DOHH2 (cell line): Measurements from ENCODE around the gene CALY.

Source experiments
- H3F3A ChIP-seq: fragments of 200-600 bp; sonication (generic), shearing (Covaris generic); 2 replicates; pipeline ENCODE4 v1.6.0; 2016; ENCODE audit warnings: antibody characterized with exemption, mild to moderate bottlenecking; ENCODE audit not compliant: control insufficient read depth, insufficient read depth
- H3K27ac ChIP-seq: fragments of 200-600 bp; sonication (generic); 2 replicates; pipeline ENCODE4 v1.5.1; 2014; ENCODE audit warnings: low read depth, mild to moderate bottlenecking, low read length, moderate library complexity
- H3K27me3 ChIP-seq: fragments of 200-600 bp; sonication (generic); 2 replicates; pipeline ENCODE4 v1.6.1; 2014; ENCODE audit warnings: mild to moderate bottlenecking, low read length, mixed read lengths; ENCODE audit not compliant: control insufficient read depth
- H3K36me3 ChIP-seq: fragments of 200-600 bp; sonication (generic); 2 replicates; pipeline ENCODE4 v1.6.1; 2014; ENCODE audit warnings: mild to moderate bottlenecking, low read length, moderate library complexity, mixed read lengths; ENCODE audit not compliant: control insufficient read depth
- H3K4me1 ChIP-seq: fragments of 200-600 bp; sonication (generic); 2 replicates; pipeline ENCODE4 v1.6.1; 2014; ENCODE audit warnings: mild to moderate bottlenecking, low read length, mixed read lengths; ENCODE audit not compliant: control insufficient read depth
- H3K4me2 ChIP-seq: fragments of 200-600 bp; sonication (generic); 2 replicates; pipeline ENCODE4 v1.6.0; 2014; ENCODE audit warnings: mild to moderate bottlenecking, low read length, moderate library complexity
- H3K4me3 ChIP-seq: fragments of 200-600 bp; sonication (generic); 2 replicates; pipeline ENCODE4 v1.5.1; 2014; ENCODE audit warnings: mild to moderate bottlenecking, low read length, mixed read lengths
- H3K79me2 ChIP-seq: fragments of 200-600 bp; sonication (generic); 2 replicates; pipeline ENCODE4 v1.6.1; 2014; ENCODE audit warnings: mild to moderate bottlenecking, low read length, mixed read lengths; ENCODE audit not compliant: control insufficient read depth
- H3K9me2 ChIP-seq: fragments of 200-600 bp; sonication (generic); replicated peaks from 2 replicates; pipeline ENCODE4 v1.6.1; 2014; ENCODE audit warnings: mild to moderate bottlenecking, low read length, mixed read lengths; ENCODE audit not compliant: control insufficient read depth
- H3K9me3 ChIP-seq: fragments of 200-600 bp; sonication (generic); 2 replicates; pipeline ENCODE4 v1.6.1; 2014; ENCODE audit warnings: antibody characterized with exemption, low read length, mixed read lengths; ENCODE audit not compliant: control insufficient read depth, insufficient read depth
- H4K20me1 ChIP-seq: fragments of 200-600 bp; sonication (generic); 2 replicates; pipeline ENCODE4 v1.6.0; 2014; ENCODE audit warnings: low read depth, mild to moderate bottlenecking, antibody characterized with exemption, low read length, moderate library complexity; ENCODE audit not compliant: control insufficient read depth, insufficient read depth
- EZH2phosphoT487 ChIP-seq: fragments of 200-600 bp; sonication (generic); IDR thresholded peaks from 2 replicates; pipeline ENCODE4 v1.6.1; 2017; ENCODE audit warnings: borderline replicate concordance, mild to moderate bottlenecking, antibody characterized with exemption, low read length, moderate library complexity, mixed read lengths
- TF ChIP-seq, protein P1 (sequence below): fragments of 200-600 bp; sonication (generic); IDR thresholded peaks from one replicate; pipeline ENCODE4 v1.5.1; 2014; ENCODE audit warnings: antibody characterized with exemption, mild to moderate bottlenecking, low read depth, low read length; ENCODE audit not compliant: poor library complexity, severe bottlenecking

The CALY gene

DNA sequence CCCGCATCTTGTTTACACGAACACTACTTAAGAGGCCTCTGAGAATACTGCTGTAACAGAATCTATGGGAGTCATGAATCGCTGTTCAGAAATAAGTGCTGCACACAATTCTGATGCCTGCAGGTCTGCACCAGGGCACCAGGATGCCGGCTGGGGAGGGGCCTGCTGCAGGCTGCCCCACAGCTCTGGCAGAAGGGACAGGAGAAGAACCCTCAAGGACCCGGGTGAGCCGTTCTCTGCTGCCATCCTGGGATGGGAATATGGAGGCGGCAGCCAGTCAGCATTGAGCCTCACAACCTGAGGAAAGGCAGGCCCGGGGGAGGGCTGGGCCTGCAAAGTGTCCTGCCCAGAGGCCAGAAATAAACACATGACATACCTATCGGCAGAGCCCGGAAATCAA is 39.2 kb downstream of the CALY start:
- Histone ChIP-seq H3K4me3 (no peak overlapping the region), H3K79me2 (peaks cover 1% of the 10 kb centered on the region), H3K4me2 (no peak overlapping the region), H3K9me3 (no peaks in the 10 kb centered on the region), H4K20me1 (0 out of 2 replicates have a peak, but pooled peaks cover 2% of the 10 kb centered on the region), H3K9me2 (no peaks in the 10 kb centered on the region), H3K36me3 (peaks cover 74% of the 10 kb centered on the region), H3K27ac (no peak overlapping the region), H3K4me1 (no peaks in the 10 kb centered on the region), H3F3A (no peaks in the 10 kb centered on the region), H3K27me3 (no peaks in the 10 kb centered on the region)
- TF ChIP-seq, protein P1, sequence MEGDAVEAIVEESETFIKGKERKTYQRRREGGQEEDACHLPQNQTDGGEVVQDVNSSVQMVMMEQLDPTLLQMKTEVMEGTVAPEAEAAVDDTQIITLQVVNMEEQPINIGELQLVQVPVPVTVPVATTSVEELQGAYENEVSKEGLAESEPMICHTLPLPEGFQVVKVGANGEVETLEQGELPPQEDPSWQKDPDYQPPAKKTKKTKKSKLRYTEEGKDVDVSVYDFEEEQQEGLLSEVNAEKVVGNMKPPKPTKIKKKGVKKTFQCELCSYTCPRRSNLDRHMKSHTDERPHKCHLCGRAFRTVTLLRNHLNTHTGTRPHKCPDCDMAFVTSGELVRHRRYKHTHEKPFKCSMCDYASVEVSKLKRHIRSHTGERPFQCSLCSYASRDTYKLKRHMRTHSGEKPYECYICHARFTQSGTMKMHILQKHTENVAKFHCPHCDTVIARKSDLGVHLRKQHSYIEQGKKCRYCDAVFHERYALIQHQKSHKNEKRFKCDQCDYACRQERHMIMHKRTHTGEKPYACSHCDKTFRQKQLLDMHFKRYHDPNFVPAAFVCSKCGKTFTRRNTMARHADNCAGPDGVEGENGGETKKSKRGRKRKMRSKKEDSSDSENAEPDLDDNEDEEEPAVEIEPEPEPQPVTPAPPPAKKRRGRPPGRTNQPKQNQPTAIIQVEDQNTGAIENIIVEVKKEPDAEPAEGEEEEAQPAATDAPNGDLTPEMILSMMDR = no peak
- TF ChIP-seq EZH2phosphoT487 = no peak

DNA sequence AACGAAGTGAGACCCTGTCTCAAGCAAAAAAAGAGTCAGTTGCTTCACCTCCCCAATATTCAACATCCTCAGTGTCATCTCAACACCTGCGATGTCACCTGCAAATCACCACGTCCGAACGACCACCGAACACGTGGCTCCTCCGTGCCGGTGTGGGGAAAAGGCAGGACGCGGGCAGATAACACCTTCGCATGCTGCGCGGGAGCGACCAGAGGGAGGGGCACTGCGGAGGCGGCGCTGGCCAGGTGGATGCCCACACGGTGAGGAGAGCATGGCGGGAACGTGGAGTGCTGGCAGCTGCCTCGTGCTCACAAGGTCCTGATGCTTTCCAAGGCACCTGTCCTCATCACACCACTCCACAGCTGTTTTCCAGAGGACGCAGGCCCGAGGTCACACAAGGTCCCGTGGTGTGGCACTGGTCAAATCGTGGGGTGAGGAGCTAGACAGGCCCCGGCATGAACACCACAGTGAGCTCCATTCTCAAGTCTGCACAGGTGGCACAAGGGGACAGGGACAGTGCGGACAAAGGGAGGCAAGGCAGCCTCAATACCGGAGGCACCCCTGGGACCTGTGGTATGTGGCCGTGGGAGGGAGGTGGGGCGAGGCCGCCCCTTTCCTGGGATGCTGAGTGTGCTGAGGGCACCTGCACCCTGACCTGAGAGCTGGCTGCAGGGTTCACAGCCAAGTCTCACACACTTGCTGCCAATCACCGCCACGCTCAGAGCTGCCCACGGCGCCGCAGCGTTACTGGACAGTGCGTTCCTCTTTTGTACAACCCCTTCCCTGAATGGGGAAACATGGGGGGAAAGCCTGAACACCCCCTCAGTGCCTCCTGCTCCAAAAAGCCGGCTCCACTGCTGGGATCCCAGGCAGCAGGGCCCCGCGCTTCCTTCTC is 41.0 kb downstream of the CALY start:
- H3K27me3 ChIP-seq = no peaks in the 10 kb centered on the region
- H3K4me3 ChIP-seq = no peak overlapping the region
- peaks cover 74% of the 10 kb centered on the region for H3K36me3 ChIP-seq
- no peak overlapping the region for H3K4me2 ChIP-seq
- no peaks in the 10 kb centered on the region for H3K9me3 ChIP-seq
- H3K79me2 ChIP-seq = no peaks in the 10 kb centered on the region
- no peaks in the 10 kb centered on the region for H3K9me2 ChIP-seq
- H3K27ac ChIP-seq = no peak overlapping the region
- TF ChIP-seq, protein P1 = no peak
- TF ChIP-seq EZH2phosphoT487 = no peak
- no peaks in the 10 kb centered on the region for H4K20me1 ChIP-seq
- no peaks in the 10 kb centered on the region for H3K4me1 ChIP-seq
- H3F3A ChIP-seq = no peaks in the 10 kb centered on the region

DNA sequence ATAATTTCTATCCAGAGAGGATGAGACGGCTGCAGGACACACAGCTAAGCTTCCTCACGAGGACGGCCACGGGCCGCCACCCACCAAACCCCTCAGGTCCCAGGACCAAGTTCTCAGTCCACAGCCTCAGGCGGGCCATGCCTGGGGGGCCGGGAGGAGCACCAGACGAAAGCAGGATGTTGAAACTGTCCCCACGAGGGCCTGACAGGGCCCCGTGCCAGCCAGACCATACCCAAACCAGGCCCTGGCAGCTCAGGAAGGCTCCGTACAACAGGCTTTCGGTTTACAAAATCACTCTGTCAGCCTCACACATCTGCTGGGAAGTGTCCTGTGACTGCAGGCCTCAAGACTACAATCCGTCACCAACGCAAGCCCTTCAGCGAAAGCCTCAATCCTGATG is 42.5 kb downstream of the CALY start:
- TF ChIP-seq EZH2phosphoT487 = no peak
- TF ChIP-seq, protein P1 = no peak
- Histone ChIP-seq H3K36me3 (peaks cover 61% of the 10 kb centered on the region), H3K4me2 (no peak overlapping the region)

More for the DNA sequence above, 42.5 kb downstream of the CALY start:
- no peak overlapping the region for H3K27ac ChIP-seq
- H3K4me3 ChIP-seq = no peak overlapping the region
- no peaks in the 10 kb centered on the region for H3K79me2 ChIP-seq
- no peaks in the 10 kb centered on the region for H4K20me1 ChIP-seq
- no peaks in the 10 kb centered on the region for H3K27me3 ChIP-seq
- H3K9me3 ChIP-seq = no peaks in the 10 kb centered on the region
- H3K4me1 ChIP-seq = no peaks in the 10 kb centered on the region
- H3K9me2 ChIP-seq = no peaks in the 10 kb centered on the region
- H3F3A ChIP-seq = no peaks in the 10 kb centered on the region
